Mammary epithelial cell (primary cell): Measurements from ENCODE around the gene RXFP3.
A peak's percentile ranks its signal among the peaks of the same experiment; 100 is the strongest.

ENCODE experiments used
- EZH2 ChIP-seq: IDR thresholded peaks from 2 replicates; pipeline ENCODE4 v1.6.1; 2012; ENCODE audit warnings: low read length, inconsistent platforms, borderline replicate concordance
- TF ChIP-seq, protein P1 (sequence below), 2 donors: IDR thresholded peaks in 1 of 2; conservative IDR thresholded peaks in 1 of 2; 2 replicates each; pipeline ENCODE4 v1.5.1; 2011 to 2012; ENCODE audit warnings: inconsistent platforms in 2 of 2, low read length in 2 of 2, mild to moderate bottlenecking in 2 of 2, control low read depth in 1 of 2, low read depth in 1 of 2; ENCODE audit not compliant: insufficient read depth in 1 of 2; ENCODE audit errors: extremely low read depth in 1 of 2

DNA sequence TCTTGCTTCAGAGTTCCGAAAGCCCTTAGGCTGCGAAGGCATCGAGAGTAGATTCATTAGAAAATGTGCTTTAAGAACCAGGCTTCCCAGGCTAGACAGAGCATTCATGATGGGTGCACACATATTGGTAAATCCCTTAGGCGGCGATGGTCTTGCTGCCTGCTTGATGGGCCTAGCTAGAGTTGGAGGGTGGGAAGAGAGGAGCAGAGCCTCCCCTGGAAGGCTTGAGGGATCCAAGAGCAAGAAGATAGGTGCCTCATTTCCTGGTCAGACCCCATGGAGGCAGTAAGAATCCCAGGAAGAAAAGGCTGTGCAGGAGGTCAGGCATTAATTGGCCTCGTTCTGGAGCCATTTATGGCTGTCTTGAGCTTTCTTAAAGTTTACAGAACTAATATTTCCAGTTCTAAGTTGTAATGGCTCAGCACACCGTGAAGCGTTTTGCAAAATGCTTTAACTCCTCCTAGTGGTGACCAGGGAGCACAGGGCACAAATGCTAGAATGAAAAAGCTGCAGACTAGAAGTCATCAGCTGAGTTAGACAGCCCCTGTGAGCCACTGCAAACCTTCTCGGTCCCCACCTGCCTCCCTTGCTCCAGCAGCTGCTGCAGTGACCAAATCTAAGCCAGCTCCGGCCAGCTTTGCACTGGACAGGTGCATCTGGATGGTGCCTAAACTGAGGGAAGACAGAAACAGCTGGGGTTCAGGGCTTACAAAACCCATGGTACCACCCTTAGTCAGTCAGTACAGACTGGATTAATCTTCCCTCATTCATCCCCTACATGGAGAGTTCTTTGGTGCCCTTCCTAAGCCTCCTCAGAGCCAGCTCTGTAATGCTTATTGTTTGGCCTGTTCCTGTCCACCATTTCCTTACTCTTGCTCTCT lies 33.6 kb downstream of the RXFP3 start:
- TF ChIP-seq EZH2: no peak
- TF ChIP-seq, protein P1, sequence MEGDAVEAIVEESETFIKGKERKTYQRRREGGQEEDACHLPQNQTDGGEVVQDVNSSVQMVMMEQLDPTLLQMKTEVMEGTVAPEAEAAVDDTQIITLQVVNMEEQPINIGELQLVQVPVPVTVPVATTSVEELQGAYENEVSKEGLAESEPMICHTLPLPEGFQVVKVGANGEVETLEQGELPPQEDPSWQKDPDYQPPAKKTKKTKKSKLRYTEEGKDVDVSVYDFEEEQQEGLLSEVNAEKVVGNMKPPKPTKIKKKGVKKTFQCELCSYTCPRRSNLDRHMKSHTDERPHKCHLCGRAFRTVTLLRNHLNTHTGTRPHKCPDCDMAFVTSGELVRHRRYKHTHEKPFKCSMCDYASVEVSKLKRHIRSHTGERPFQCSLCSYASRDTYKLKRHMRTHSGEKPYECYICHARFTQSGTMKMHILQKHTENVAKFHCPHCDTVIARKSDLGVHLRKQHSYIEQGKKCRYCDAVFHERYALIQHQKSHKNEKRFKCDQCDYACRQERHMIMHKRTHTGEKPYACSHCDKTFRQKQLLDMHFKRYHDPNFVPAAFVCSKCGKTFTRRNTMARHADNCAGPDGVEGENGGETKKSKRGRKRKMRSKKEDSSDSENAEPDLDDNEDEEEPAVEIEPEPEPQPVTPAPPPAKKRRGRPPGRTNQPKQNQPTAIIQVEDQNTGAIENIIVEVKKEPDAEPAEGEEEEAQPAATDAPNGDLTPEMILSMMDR (conservative IDR thresholded peaks at IDR 0.05 in 1 of 2, IDR thresholded peaks at IDR 0.05 in 1 of 2; ENCODE audit: extremely low read depth in 1 of 2, insufficient read depth in 1 of 2, low read depth in 1 of 2, low read length in 2 of 2): peak; percentile 67 to 77
